Liver (tissue), 9 donors: ENCODE data around the gene ERI3. TPM values are rescaled to one million over a fixed set of nuclear protein-coding genes. Genes with fewer than 3 reads are reported as not detected.

ENCODE experiments used
- DNase-seq: peaks from one replicate; pipeline ENCODE4 v3.0.0-alpha.2; 2017; ENCODE audit warnings: low spot score
- H3K27ac ChIP-seq, 2 donors: one replicate each; pipeline ENCODE4 v1.7.0; 2013; ENCODE audit warnings: inconsistent platforms in 2 of 2, low read length in 2 of 2, control low read depth in 1 of 2, low read depth in 1 of 2, mild to moderate bottlenecking in 1 of 2
- H3K27me3 ChIP-seq, 4 donors: one replicate each; pipeline versions ENCODE4 v1.6.1 to v1.7.0; 2013; ENCODE audit warnings: low read length in 3 of 4, inconsistent platforms in 1 of 4, mild to moderate bottlenecking in 1 of 4, moderate library complexity in 1 of 4; ENCODE audit not compliant: control insufficient read depth in 4 of 4, insufficient read depth in 4 of 4
- H3K36me3 ChIP-seq, 4 donors: one replicate each; pipeline versions ENCODE4 v1.6.1 to v1.7.0; 2013; ENCODE audit warnings: low read length in 3 of 4, mild to moderate bottlenecking in 3 of 4, low read depth in 1 of 4, moderate library complexity in 1 of 4; ENCODE audit not compliant: control insufficient read depth in 4 of 4, insufficient read depth in 3 of 4
- H3K4me1 ChIP-seq, 4 donors: one replicate each; pipeline versions ENCODE4 v1.6.1 to v1.7.0; 2013; ENCODE audit warnings: low read length in 3 of 4, mild to moderate bottlenecking in 3 of 4, moderate library complexity in 1 of 4; ENCODE audit not compliant: control insufficient read depth in 4 of 4, insufficient read depth in 4 of 4
- H3K4me3 ChIP-seq, 3 donors: one replicate each; pipeline versions ENCODE4 v1.6.1 to v1.7.0; 2013; ENCODE audit warnings: low read length in 3 of 3, control low read depth in 1 of 3, low read depth in 1 of 3, mild to moderate bottlenecking in 1 of 3
- H3K9ac ChIP-seq, 2 donors: one replicate each; pipeline ENCODE4 v1.7.0; 2013; ENCODE audit warnings: low read length in 2 of 2, mild to moderate bottlenecking in 2 of 2, moderate library complexity in 2 of 2, control low read depth in 1 of 2, low read depth in 1 of 2
- H3K9me3 ChIP-seq, 4 donors: one replicate each; pipeline versions ENCODE4 v1.6.1 to v1.7.0; 2013; ENCODE audit warnings: low read length in 3 of 4; ENCODE audit not compliant: control insufficient read depth in 4 of 4
- EGR1 ChIP-seq, 2 donors: IDR thresholded peaks; 2 replicates each; pipeline ENCODE4 v1.6.1; 2016 to 2018; ENCODE audit warnings: antibody characterized with exemption in 2 of 2, low read depth in 2 of 2
- FOXA1 ChIP-seq: IDR thresholded peaks from 2 replicates; pipeline ENCODE4 v1.6.1; 2016; ENCODE audit warnings: antibody characterized with exemption
- FOXA2 ChIP-seq: IDR thresholded peaks from 2 replicates; pipeline ENCODE4 v1.6.1; 2016; ENCODE audit warnings: antibody characterized with exemption
- GABPA ChIP-seq, 2 donors: IDR thresholded peaks in 1 of 2; conservative IDR thresholded peaks in 1 of 2; 2 replicates each; pipeline ENCODE4 v1.6.1; 2016; ENCODE audit warnings: antibody characterized with exemption in 2 of 2, mild to moderate bottlenecking in 1 of 2, moderate library complexity in 1 of 2
- HNF4A ChIP-seq, 2 donors: conservative IDR thresholded peaks; 2 replicates each; pipeline ENCODE4 v1.6.1; 2016; ENCODE audit warnings: antibody characterized with exemption in 2 of 2, mild to moderate bottlenecking in 2 of 2
- HNF4G ChIP-seq: IDR thresholded peaks from 2 replicates; pipeline ENCODE4 v1.6.1; 2016; ENCODE audit warnings: antibody characterized with exemption
- JUND ChIP-seq, 2 donors: IDR thresholded peaks; 2 replicates each; pipeline ENCODE4 v1.6.1; 2016; ENCODE audit warnings: antibody characterized with exemption in 2 of 2
- MAX ChIP-seq: IDR thresholded peaks from 2 replicates; pipeline ENCODE4 v1.6.1; 2016; ENCODE audit warnings: antibody characterized with exemption
- NR2F2 ChIP-seq: IDR thresholded peaks from 2 replicates; pipeline ENCODE4 v1.6.1; 2016; ENCODE audit warnings: antibody characterized with exemption
- RAD21 ChIP-seq, 2 donors: IDR thresholded peaks; 2 replicates each; pipeline ENCODE4 v1.6.1; 2016; ENCODE audit warnings: antibody characterized with exemption in 2 of 2, mild to moderate bottlenecking in 2 of 2
- REST ChIP-seq: IDR thresholded peaks from 2 replicates; pipeline ENCODE4 v1.6.1; 2016; ENCODE audit warnings: antibody characterized with exemption, mild to moderate bottlenecking
- RXRA ChIP-seq, 2 donors: IDR thresholded peaks; 2 replicates each; pipeline ENCODE4 v1.6.1; 2017 to 2018; ENCODE audit warnings: antibody characterized with exemption in 2 of 2, mild to moderate bottlenecking in 1 of 2
- SP1 ChIP-seq: IDR thresholded peaks from 2 replicates; pipeline ENCODE4 v1.6.1; 2018; ENCODE audit warnings: antibody characterized with exemption, mild to moderate bottlenecking
- TAF1 ChIP-seq: conservative IDR thresholded peaks from 2 replicates; pipeline ENCODE4 v1.6.1; 2016; ENCODE audit warnings: antibody characterized with exemption, mild to moderate bottlenecking
- YY1 ChIP-seq: IDR thresholded peaks from 2 replicates; pipeline ENCODE4 v1.6.1; 2016; ENCODE audit warnings: antibody characterized with exemption, mild to moderate bottlenecking
- WGBS: extraction: QIAGEN DNeasy Blood & Tissue Kit; methylation state at CpG from one replicate; pipeline ENCODE4 v1.1.7; 2013; 5-methylcytosine and 5-hydroxymethylcytosine counted together
- polyA plus RNA-seq, 2 donors: library from polyadenylated mRNA; stranded (reverse) in 1 of 2; unstranded in 1 of 2; fragments of 200-250 nt in 1 of 2; fragments of >200 nt in 1 of 2; fragmentation: Nextera tagmentation in 1 of 2; extraction: Ambion mirVana in 1 of 2; gene quantifications; one replicate each; pipeline versions ENCODE4 v1.2.1 to v1.2.3, GENCODE V29; 2013 to 2015
- total RNA-seq, 2 donors: library from RNA; depleted of rRNA; stranded (reverse); fragments of >200 nt; gene quantifications; one replicate each; pipeline ENCODE4 v1.2.3, GENCODE V29; 2014
- TF ChIP-seq, protein P1 (sequence below): IDR thresholded peaks from 2 replicates; pipeline ENCODE4 v1.6.1; 2016; ENCODE audit warnings: antibody characterized with exemption
- TF ChIP-seq, protein P2 (sequence below): IDR thresholded peaks from 2 replicates; pipeline ENCODE4 v1.6.1; 2016; ENCODE audit warnings: antibody characterized with exemption
- TF ChIP-seq, protein P3 (sequence below): fragments of 150-350 bp; IDR thresholded peaks from 2 replicates; pipeline ENCODE4 v1.5.1; 2017; ENCODE audit warnings: improper control_type of control experiment, low read depth, low read length; ENCODE audit not compliant: missing input control
- donor health status: healthy.
- donor health status: healthy.
- donor health status: healthy.
- donor health status: healthy.
- donor health status: healthy.

The ERI3 gene
- total and polyA plus RNA-seq, 4 donors = 15.7 to 23.8 (median 21.3) TPM

DNA sequence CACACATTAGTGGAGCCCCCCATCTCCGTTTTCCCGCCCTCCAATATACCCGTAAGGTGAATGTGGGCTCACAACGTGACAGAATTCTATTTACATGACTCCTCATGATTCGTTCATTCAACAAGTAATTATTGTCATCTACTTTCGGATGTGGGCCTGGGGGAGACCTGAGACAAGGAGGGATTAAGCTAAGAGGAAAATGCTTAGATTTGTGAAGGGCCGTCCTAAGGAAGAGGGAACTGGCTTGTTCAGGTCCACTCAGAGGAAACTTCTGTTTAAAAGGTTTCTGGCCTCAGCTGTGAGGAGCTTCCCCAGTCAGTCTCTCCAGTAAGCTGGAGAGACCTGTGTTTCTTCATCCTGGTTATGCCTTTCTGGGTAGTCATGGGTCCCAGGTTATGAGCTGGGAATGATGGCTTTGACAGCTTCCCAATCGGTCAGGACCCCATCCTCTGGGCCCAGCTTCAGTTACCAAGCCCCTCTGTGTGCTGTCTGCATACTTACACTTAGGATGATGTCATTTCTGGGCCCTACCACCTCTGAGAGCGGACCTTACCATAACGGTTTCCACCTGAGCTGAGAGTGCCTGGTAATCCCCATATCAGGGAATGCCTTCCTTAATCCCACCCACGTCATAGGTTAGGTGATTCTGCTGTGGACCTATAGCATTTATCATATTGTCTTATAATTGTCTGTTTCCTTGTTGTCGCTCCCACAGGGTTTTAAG, 687 bp upstream of the ERI3 start:
- H3K9ac ChIP-seq = no peak overlapping the region

DNA sequence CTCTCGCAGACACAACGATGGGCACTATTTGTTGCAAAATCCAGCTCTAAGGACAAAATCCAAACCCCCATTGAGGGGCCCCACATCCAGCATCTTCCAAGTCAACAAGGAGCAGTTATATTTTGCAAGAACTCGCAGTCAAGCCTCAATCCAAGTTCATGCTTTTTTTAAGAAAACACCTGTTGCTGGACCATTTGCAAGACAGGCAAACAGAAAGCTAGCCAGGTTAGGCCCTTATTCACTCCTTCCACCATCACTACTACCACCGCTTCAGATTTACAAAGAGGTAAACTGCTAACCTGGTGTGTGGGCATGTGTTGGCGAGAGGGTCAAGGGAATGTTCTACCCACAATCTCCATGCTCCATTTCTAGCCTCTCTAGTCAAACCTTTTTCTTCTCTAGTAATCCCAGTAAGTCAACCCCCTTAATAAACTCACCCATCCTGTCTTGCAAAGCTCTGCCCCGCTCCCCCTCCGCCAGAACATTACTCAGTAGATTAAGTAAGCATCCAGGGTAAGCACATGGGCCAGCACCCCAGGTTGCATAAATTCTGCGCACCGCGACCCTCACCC, 703 bp downstream of the ERI3 start:
- no peaks in the 10 kb centered on the region for H3K9me3 ChIP-seq
- H3K4me3 ChIP-seq = peak overlapping the region; percentile 89 to 99 (median 91)
- 51% methylated on average over 10 of the region's 10 CpGs for WGBS
- H3K9ac ChIP-seq = peak overlapping the region in 1 of 2 donors; percentile 48
- peak overlapping the region in 1 of 2 donors; percentile 56 for H3K27ac ChIP-seq
- H3K36me3 ChIP-seq = no peaks in the 10 kb centered on the region
- DNase-seq = no peak
- no peaks in the 10 kb centered on the region for H3K27me3 ChIP-seq
- H3K4me1 ChIP-seq = peaks cover 3 to 12% (median 11%) of the 10 kb centered on the region in 4 donors
- TF ChIP-seq HNF4A (conservative IDR thresholded peaks at IDR 0.05) (no peak), RAD21 (IDR thresholded peaks at IDR 0.05) (no peak), NR2F2 (no peak), HNF4G (no peak), EGR1 (IDR thresholded peaks at IDR 0.05; ENCODE audit: low read depth in 2 of 2) (no peak), TAF1 (no peak), JUND (IDR thresholded peaks at IDR 0.05) (no peak), YY1 (no peak), REST (no peak), RXRA (IDR thresholded peaks at IDR 0.05) (no peak), FOXA2 (no peak), MAX (no peak), GABPA (IDR thresholded peaks at IDR 0.05 in 1 of 2, conservative IDR thresholded peaks at IDR 0.05 in 1 of 2) (no peak)
- TF ChIP-seq, protein P1, sequence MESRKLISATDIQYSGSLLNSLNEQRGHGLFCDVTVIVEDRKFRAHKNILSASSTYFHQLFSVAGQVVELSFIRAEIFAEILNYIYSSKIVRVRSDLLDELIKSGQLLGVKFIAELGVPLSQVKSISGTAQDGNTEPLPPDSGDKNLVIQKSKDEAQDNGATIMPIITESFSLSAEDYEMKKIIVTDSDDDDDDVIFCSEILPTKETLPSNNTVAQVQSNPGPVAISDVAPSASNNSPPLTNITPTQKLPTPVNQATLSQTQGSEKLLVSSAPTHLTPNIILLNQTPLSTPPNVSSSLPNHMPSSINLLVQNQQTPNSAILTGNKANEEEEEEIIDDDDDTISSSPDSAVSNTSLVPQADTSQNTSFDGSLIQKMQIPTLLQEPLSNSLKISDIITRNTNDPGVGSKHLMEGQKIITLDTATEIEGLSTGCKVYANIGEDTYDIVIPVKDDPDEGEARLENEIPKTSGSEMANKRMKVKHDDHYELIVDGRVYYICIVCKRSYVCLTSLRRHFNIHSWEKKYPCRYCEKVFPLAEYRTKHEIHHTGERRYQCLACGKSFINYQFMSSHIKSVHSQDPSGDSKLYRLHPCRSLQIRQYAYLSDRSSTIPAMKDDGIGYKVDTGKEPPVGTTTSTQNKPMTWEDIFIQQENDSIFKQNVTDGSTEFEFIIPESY = no peak
- TF ChIP-seq, protein P2, sequence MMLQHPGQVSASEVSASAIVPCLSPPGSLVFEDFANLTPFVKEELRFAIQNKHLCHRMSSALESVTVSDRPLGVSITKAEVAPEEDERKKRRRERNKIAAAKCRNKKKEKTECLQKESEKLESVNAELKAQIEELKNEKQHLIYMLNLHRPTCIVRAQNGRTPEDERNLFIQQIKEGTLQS = no peak
- TF ChIP-seq, protein P3, sequence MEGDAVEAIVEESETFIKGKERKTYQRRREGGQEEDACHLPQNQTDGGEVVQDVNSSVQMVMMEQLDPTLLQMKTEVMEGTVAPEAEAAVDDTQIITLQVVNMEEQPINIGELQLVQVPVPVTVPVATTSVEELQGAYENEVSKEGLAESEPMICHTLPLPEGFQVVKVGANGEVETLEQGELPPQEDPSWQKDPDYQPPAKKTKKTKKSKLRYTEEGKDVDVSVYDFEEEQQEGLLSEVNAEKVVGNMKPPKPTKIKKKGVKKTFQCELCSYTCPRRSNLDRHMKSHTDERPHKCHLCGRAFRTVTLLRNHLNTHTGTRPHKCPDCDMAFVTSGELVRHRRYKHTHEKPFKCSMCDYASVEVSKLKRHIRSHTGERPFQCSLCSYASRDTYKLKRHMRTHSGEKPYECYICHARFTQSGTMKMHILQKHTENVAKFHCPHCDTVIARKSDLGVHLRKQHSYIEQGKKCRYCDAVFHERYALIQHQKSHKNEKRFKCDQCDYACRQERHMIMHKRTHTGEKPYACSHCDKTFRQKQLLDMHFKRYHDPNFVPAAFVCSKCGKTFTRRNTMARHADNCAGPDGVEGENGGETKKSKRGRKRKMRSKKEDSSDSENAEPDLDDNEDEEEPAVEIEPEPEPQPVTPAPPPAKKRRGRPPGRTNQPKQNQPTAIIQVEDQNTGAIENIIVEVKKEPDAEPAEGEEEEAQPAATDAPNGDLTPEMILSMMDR = no peak

More for the DNA sequence above, 687 bp upstream of the ERI3 start:
- H3K36me3 ChIP-seq = no peaks in the 10 kb centered on the region
- H3K4me3 ChIP-seq = peak overlapping the region in 2 of 3 donors; percentile 36 to 51
- H3K27ac ChIP-seq = no peak overlapping the region
- no peak for DNase-seq
- WGBS = 70% methylated on average over 12 of the region's 12 CpGs
- H3K9me3 ChIP-seq = no peaks in the 10 kb centered on the region
- H3K27me3 ChIP-seq = no peaks in the 10 kb centered on the region
- TF ChIP-seq HNF4G (no peak), RAD21 (IDR thresholded peaks at IDR 0.05) (no peak), SP1 (no peak), EGR1 (IDR thresholded peaks at IDR 0.05; ENCODE audit: low read depth in 2 of 2) (no peak), RXRA (IDR thresholded peaks at IDR 0.05) (no peak), GABPA (IDR thresholded peaks at IDR 0.05 in 1 of 2, conservative IDR thresholded peaks at IDR 0.05 in 1 of 2) (no peak), TAF1 (no peak), FOXA1 (no peak), JUND (IDR thresholded peaks at IDR 0.05) (no peak)
- TF ChIP-seq, protein P2 = no peak
- TF ChIP-seq, protein P3 = no peak
- peaks cover 3 to 12% (median 11%) of the 10 kb centered on the region in 4 donors for H3K4me1 ChIP-seq
